Fibroblast of pulmonary artery (primary cell): ENCODE results near the gene NEDD1.

Experiments
- DNase-seq: peaks from one replicate; pipeline ENCODE4 v3.0.0-alpha.2; 2010; ENCODE audit warnings: low read depth
- H3K4me3 ChIP-seq: replicated peaks from 2 replicates; pipeline ENCODE4 v1.5.1; 2011; ENCODE audit warnings: low read depth, mild to moderate bottlenecking, control low read depth, low read length, moderate library complexity
- CTCF ChIP-seq: IDR thresholded peaks from 2 replicates; pipeline ENCODE4 v1.5.1; 2011; ENCODE audit warnings: mild to moderate bottlenecking, control low read depth, low read length, inconsistent platforms; ENCODE audit errors: missing control alignments

The NEDD1 gene

GRCh38 chr12:96997797-96998484 lies 90.9 kb downstream of the NEDD1 start:
- no peak overlapping the region for H3K4me3 ChIP-seq
- no peak for TF ChIP-seq CTCF
- no peak for DNase-seq

GRCh38 chr12:97003276-97003675 lies 96.2 kb downstream of the NEDD1 start:
- TF ChIP-seq CTCF, result no peak
- DNase-seq, result no peak
- H3K4me3 ChIP-seq, result no peak overlapping the region
